HepG2 (cell line): ENCODE results near the gene OBSL1. TPM values are rescaled to one million over a fixed set of nuclear protein-coding genes. Genes with fewer than 3 reads are reported as not detected.

Experiments
- BRF2 ChIP-seq: sonication (generic); formaldehyde crosslinking; IDR thresholded peaks from 2 replicates; pipeline ENCODE4 v1.8.1; 2022; ENCODE audit warnings: mild to moderate bottlenecking, missing genetic modification reagents
- CCDC6 ChIP-seq: sonication (generic); formaldehyde crosslinking; IDR thresholded peaks from 2 replicates; pipeline ENCODE4 v1.8.1; 2022; ENCODE audit warnings: mild to moderate bottlenecking, missing genetic modification reagents, moderate library complexity
- CHCHD3 ChIP-seq: sonication (generic); formaldehyde crosslinking; IDR thresholded peaks from 2 replicates; pipeline ENCODE4 v1.8.0; 2022; ENCODE audit warnings: mild to moderate bottlenecking, missing genetic modification reagents, moderate library complexity
- GZF1 ChIP-seq: sonication (generic); formaldehyde crosslinking; IDR thresholded peaks from 2 replicates; pipeline ENCODE4 v1.5.1; 2020; ENCODE audit warnings: mild to moderate bottlenecking, missing genetic modification reagents
- HIVEP1 ChIP-seq: sonication (generic); formaldehyde crosslinking; IDR thresholded peaks from 2 replicates; pipeline ENCODE4 v1.4.0; 2020; ENCODE audit warnings: mild to moderate bottlenecking, missing genetic modification reagents
- KMT2B ChIP-seq: IDR thresholded peaks from 2 replicates; pipeline ENCODE4 v1.6.1; 2016; ENCODE audit warnings: missing genetic modification reagents, missing compliant biosample characterization
- NFIB ChIP-seq: sonication (generic); formaldehyde crosslinking; IDR thresholded peaks from 2 replicates; pipeline ENCODE4 v1.9.0; 2021; ENCODE audit warnings: missing genetic modification reagents, mild to moderate bottlenecking, borderline replicate concordance
- POLR2AphosphoS5 ChIP-seq: IDR thresholded peaks from 2 replicates; pipeline ENCODE4 v1.6.1; 2012; ENCODE audit warnings: low read depth, low read length
- SRF ChIP-seq: IDR thresholded peaks from 2 replicates; pipeline ENCODE4 v1.6.1; 2011; ENCODE audit warnings: mild to moderate bottlenecking, low read depth, low read length, moderate library complexity
- SRSF4 ChIP-seq: fragments of 200-400 bp; formaldehyde crosslinking; IDR thresholded peaks from one replicate; pipeline ENCODE4 v1.6.1; 2018; ENCODE audit warnings: mild to moderate bottlenecking, low read depth, low read length, moderate library complexity; ENCODE audit not compliant: poor library complexity, severe bottlenecking
- SRSF9 ChIP-seq: fragments of 200-400 bp; formaldehyde crosslinking; IDR thresholded peaks from 2 replicates; pipeline ENCODE4 v1.6.1; 2018; ENCODE audit warnings: borderline replicate concordance, mild to moderate bottlenecking, low read depth, low read length; ENCODE audit not compliant: insufficient read depth, poor library complexity, severe bottlenecking
- TBP ChIP-seq: sonication (generic); formaldehyde crosslinking; IDR thresholded peaks from 2 replicates; pipeline ENCODE4 v1.5.0; 2020; ENCODE audit warnings: missing genetic modification reagents
- ZSCAN25 ChIP-seq: sonication (generic); formaldehyde crosslinking; IDR thresholded peaks from 2 replicates; pipeline ENCODE4 v1.8.0; 2022; ENCODE audit warnings: mild to moderate bottlenecking, missing genetic modification reagents
- polyA plus RNA-seq, 8 experiments: library from polyadenylated mRNA; depleted of rRNA in 3 of 8; stranded (reverse) in 7 of 8; unstranded in 1 of 8; fragments of >200 nt; fragmentation: Illumina TruSeq in 4 of 8; extraction: Trizol in 4 of 8; gene quantifications; 2 replicates each; pipeline versions ENCODE4 v1.2.1 to v1.2.3, GENCODE V29; 2011 to 2016; ENCODE audit warnings: low read depth in 4 of 8, missing spikeins in 1 of 8, mixed read lengths in 1 of 8; ENCODE audit not compliant: insufficient read depth in 1 of 8
- total RNA-seq, 5 experiments: library from RNA; depleted of rRNA; stranded (reverse); fragments of >200 nt; fragmentation: Illumina TruSeq; extraction: Trizol; gene quantifications; 2 replicates each; pipeline ENCODE4 v1.2.3, GENCODE V29; 2016; ENCODE audit warnings: low read depth in 1 of 5
- TF ChIP-seq, protein P1 (sequence below): sonication (generic); formaldehyde crosslinking; IDR thresholded peaks from 2 replicates; pipeline ENCODE4 v1.4.0; 2020; ENCODE audit warnings: mild to moderate bottlenecking, missing genetic modification reagents

Gene OBSL1
- total and polyA plus RNA-seq, 2 of the 13 experiments (the other 11 are each of a cell fraction or from before 2014, with no cell fraction given), result 86.7 to 218 TPM

DNA sequence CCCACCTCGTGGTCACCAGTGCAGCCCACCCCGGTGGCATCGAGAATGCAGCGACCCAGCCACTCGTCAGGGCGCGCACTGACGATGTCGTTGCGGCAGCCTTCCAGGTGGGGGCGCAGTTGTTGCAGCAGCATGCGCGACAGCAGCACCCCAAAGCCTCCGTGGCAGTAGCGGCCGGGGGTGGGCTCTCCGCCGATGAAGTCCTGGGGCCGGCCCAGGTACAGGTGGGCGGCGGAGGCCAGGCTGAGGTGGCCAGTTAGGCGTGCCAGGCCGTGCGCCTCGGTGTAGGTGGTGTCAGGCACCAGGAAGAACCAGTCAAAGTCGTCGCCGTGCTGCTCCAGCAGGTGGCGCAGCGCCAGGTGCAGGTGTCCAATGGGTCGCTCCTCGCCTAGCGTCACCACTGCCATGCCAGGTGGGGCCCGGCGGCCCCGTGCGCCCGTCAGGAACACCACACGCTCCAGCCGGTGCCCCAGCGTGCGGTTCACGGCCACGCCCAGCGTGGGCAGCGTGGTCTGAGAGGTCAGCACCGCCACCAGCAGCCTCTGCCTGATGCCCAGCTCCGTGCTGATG is 29.6 kb downstream of the OBSL1 start (continued):
- TF ChIP-seq KMT2B (CRISPR knock-in tag) (peak; percentile 58; the same call in 1 of the 2 replicates), SRSF4 (no peak), TBP (CRISPR knock-in tag) (no peak), SRSF9 (no peak), ZSCAN25 (no peak), HIVEP1 (CRISPR knock-in tag) (peak; percentile 82), NFIB (CRISPR knock-in tag) (no peak), POLR2AphosphoS5 (no peak), CCDC6 (CRISPR knock-in tag) (no peak; the same call in 1 of the 2 replicates), CHCHD3 (CRISPR knock-in tag) (no peak), GZF1 (CRISPR knock-in tag) (no peak), SRF (no peak), BRF2 (CRISPR knock-in tag) (no peak)
- TF ChIP-seq, protein P1, sequence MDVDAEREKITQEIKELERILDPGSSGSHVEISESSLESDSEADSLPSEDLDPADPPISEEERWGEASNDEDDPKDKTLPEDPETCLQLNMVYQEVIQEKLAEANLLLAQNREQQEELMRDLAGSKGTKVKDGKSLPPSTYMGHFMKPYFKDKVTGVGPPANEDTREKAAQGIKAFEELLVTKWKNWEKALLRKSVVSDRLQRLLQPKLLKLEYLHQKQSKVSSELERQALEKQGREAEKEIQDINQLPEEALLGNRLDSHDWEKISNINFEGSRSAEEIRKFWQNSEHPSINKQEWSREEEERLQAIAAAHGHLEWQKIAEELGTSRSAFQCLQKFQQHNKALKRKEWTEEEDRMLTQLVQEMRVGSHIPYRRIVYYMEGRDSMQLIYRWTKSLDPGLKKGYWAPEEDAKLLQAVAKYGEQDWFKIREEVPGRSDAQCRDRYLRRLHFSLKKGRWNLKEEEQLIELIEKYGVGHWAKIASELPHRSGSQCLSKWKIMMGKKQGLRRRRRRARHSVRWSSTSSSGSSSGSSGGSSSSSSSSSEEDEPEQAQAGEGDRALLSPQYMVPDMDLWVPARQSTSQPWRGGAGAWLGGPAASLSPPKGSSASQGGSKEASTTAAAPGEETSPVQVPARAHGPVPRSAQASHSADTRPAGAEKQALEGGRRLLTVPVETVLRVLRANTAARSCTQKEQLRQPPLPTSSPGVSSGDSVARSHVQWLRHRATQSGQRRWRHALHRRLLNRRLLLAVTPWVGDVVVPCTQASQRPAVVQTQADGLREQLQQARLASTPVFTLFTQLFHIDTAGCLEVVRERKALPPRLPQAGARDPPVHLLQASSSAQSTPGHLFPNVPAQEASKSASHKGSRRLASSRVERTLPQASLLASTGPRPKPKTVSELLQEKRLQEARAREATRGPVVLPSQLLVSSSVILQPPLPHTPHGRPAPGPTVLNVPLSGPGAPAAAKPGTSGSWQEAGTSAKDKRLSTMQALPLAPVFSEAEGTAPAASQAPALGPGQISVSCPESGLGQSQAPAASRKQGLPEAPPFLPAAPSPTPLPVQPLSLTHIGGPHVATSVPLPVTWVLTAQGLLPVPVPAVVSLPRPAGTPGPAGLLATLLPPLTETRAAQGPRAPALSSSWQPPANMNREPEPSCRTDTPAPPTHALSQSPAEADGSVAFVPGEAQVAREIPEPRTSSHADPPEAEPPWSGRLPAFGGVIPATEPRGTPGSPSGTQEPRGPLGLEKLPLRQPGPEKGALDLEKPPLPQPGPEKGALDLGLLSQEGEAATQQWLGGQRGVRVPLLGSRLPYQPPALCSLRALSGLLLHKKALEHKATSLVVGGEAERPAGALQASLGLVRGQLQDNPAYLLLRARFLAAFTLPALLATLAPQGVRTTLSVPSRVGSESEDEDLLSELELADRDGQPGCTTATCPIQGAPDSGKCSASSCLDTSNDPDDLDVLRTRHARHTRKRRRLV (CRISPR knock-in tag), result no peak
